Measurements from ENCODE around the gene GRAMD4.

GRCh38 chr22:46668116-46668515 is 47.9 kb downstream of the GRAMD4 start:
- TF ChIP-seq PAX5 (IDR thresholded peaks at IDR 0.05; ENCODE audit: insufficient read depth, low read length, severe bottlenecking) (no peak), TAF1 (IDR thresholded peaks at IDR 0.05; ENCODE audit: low read depth, low read length) (no peak), POLR2A (IDR thresholded peaks at IDR 0.05; ENCODE audit: low read depth, low read length) (no peak), SPI1 (IDR thresholded peaks at IDR 0.05; ENCODE audit: low read depth, low read length) (no peak)

All from GM12891 (cell line).